GM23338 (cell line): ENCODE results near the gene ZNF516. TPM values are rescaled to one million over a fixed set of nuclear protein-coding genes. Genes with fewer than 3 reads are reported as not detected.

Experiments used
- ATAC-seq: fragments of 200-7000 bp; cut with Tn5 transposase; 3 replicates; pipeline ENCODE4 v1.9.1; 2020
- DNase-seq: peaks from one replicate; pipeline ENCODE4 v3.0.0-alpha.2; 2015; ENCODE audit warnings: low spot score
- H2AFZ ChIP-seq: fragments of 200-600 bp; sonication (generic); 2 replicates; pipeline ENCODE4 v1.8.0; 2016; ENCODE audit warnings: antibody characterized with exemption, mild to moderate bottlenecking, moderate library complexity
- H3F3A ChIP-seq: fragments of 200-600 bp; sonication (generic); replicated peaks from 2 replicates; pipeline ENCODE4 v1.8.0; 2017; ENCODE audit warnings: antibody characterized with exemption, mixed run types, low read depth
- H3K27ac ChIP-seq: fragments of 200-600 bp; sonication (generic); 2 replicates; pipeline ENCODE4 v1.6.1; 2016; ENCODE audit warnings: low read depth
- H3K27me3 ChIP-seq: fragments of 200-600 bp; sonication (generic); 2 replicates; pipeline ENCODE4 v1.8.0; 2016; ENCODE audit warnings: mild to moderate bottlenecking, mixed run types, moderate library complexity; ENCODE audit not compliant: insufficient read depth
- H3K36me3 ChIP-seq: fragments of 200-600 bp; sonication (generic); 2 replicates; pipeline ENCODE4 v1.8.0; 2016; ENCODE audit warnings: mild to moderate bottlenecking; ENCODE audit not compliant: insufficient read depth
- H3K4me1 ChIP-seq: fragments of 200-600 bp; sonication (generic); 2 replicates; pipeline ENCODE4 v1.8.0; 2016; ENCODE audit warnings: mild to moderate bottlenecking, moderate library complexity; ENCODE audit not compliant: insufficient read depth
- H3K4me2 ChIP-seq: fragments of 200-600 bp; sonication (generic); 2 replicates; pipeline ENCODE4 v1.7.1; 2017; ENCODE audit warnings: mixed run types
- H3K4me3 ChIP-seq: fragments of 200-600 bp; sonication (generic); 2 replicates; pipeline ENCODE4 v1.6.1; 2016; ENCODE audit warnings: mixed run types
- H3K79me2 ChIP-seq: fragments of 200-600 bp; sonication (generic); replicated peaks from 2 replicates; pipeline ENCODE4 v1.8.0; 2017; ENCODE audit warnings: mild to moderate bottlenecking; ENCODE audit not compliant: insufficient read depth
- H3K9me2 ChIP-seq: fragments of 200-600 bp; sonication (generic); 2 replicates; pipeline ENCODE4 v1.8.0; 2017; ENCODE audit not compliant: insufficient read depth
- H4K20me1 ChIP-seq: fragments of 200-600 bp; sonication (generic); replicated peaks from 2 replicates; pipeline ENCODE4 v1.8.0; 2017; ENCODE audit warnings: mild to moderate bottlenecking; ENCODE audit not compliant: insufficient read depth
- H3K27ac Mint-ChIP-seq: 2 replicates; pipeline ENCODE4 v1.8.0; 2020; ENCODE audit warnings: inconsistent platforms, mild to moderate bottlenecking, moderate library complexity, mixed read lengths
- H3K27me3 Mint-ChIP-seq: 3 replicates; pipeline ENCODE4 v1.8.0; 2022; ENCODE audit warnings: low read depth, mild to moderate bottlenecking, moderate library complexity, mixed read lengths, inconsistent platforms; ENCODE audit not compliant: insufficient read depth, poor library complexity
- H3K36me3 Mint-ChIP-seq: 3 replicates; pipeline ENCODE4 v1.8.0; 2021; ENCODE audit warnings: low read depth, mild to moderate bottlenecking, inconsistent platforms, moderate library complexity, mixed read lengths
- H3K4me1 Mint-ChIP-seq: 3 replicates; pipeline ENCODE4 v1.8.0; 2020; ENCODE audit warnings: mild to moderate bottlenecking, inconsistent platforms, mixed read lengths
- H3K4me3 Mint-ChIP-seq: 3 replicates; pipeline ENCODE4 v1.8.0; 2021; ENCODE audit warnings: moderate library complexity, mild to moderate bottlenecking, inconsistent platforms, mixed read lengths
- H3K9me3 Mint-ChIP-seq: 3 replicates; pipeline ENCODE4 v1.8.0; 2020; ENCODE audit warnings: moderate library complexity, mild to moderate bottlenecking, inconsistent platforms, mixed read lengths
- EZH2phosphoT487 ChIP-seq: fragments of 200-600 bp; sonication (generic); IDR thresholded peaks from one replicate; pipeline ENCODE4 v1.8.1; 2018; ENCODE audit warnings: antibody characterized with exemption; ENCODE audit not compliant: unreplicated experiment
- ZNF114 ChIP-seq: fragments of 250-450 bp; sonication (Bioruptor Pico); IDR thresholded peaks from 2 replicates; pipeline ENCODE4 v1.5.0; 2020; ENCODE audit warnings: mild to moderate bottlenecking, moderate library complexity
- ZNF331 ChIP-seq: fragments of 250-450 bp; sonication (Bioruptor Pico); IDR thresholded peaks from 2 replicates; pipeline ENCODE4 v1.5.0; 2020; ENCODE audit warnings: low read depth, mild to moderate bottlenecking, moderate library complexity
- ZNF462 ChIP-seq: fragments of 250-450 bp; sonication (Bioruptor Pico); IDR thresholded peaks from 2 replicates; pipeline ENCODE4 v1.5.0; 2020; ENCODE audit warnings: mild to moderate bottlenecking, moderate library complexity
- polyA plus RNA-seq: library from polyadenylated mRNA; unstranded; fragments of >200 nt; fragmentation: Nextera tagmentation; extraction: Ambion mirVana; gene quantifications from 2 replicates; pipeline ENCODE4 v1.2.1, GENCODE V29; 2016
- total RNA-seq: library from RNA; depleted of rRNA; stranded (reverse); fragments of >200 nt; shearing (Covaris generic); gene quantifications from 2 replicates; pipeline ENCODE4 v1.2.3, GENCODE V29; 2014

Gene ZNF516
- total and polyA plus RNA-seq, 2 experiments from 2014 or later, result 11.9 to 24.2 TPM

DNA sequence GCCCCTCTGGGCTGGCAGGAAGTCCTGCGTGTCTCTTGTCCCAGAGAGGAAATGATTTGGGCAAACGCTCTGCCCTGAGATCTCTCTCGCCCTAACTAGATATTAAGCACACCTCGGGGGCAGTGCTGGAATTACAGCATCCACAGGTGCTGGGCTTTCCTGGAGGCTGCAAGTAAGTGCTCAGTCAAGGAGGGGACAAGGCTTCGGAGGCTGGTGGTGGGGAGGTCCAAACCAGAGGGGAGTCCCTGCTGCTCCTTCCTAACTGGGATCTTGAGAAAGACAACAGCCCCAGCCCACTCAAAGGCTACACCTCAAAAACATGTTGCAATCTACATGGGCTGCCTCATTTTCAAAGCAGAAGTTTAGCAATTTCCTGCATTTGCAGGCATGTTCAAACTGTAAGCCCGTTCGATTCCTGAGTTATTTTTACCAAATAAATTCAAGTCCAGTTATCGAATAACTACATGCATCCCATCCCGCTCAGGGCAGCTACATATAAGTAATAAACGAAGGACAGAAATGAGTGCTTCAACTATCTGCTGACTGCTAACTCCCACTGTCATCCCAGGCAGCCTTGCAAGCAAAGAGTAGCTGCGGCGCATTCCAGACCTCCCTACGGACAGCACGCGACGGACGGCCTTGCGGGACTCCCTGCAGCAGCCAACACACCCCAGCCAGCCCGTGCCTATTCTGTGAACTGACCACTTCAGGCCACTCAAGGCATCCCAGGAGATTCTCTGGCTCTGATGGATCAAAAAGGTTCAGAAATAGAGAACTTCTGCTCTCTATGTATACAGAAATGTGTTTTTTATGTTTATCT lies 27.5 kb downstream of the ZNF516 start:
- Mint-ChIP-seq H3K36me3 (peaks cover 5% of the 10 kb centered on the region; the same call in 1 of the 3 replicates), H3K9me3 (no peaks in the 10 kb centered on the region), H3K27me3 (peaks cover 10% of the 10 kb centered on the region), H3K4me1 (peaks cover 14% of the 10 kb centered on the region; the same call in 2 of the 3 replicates), H3K27ac (no peak overlapping the region), H3K4me3 (no peak overlapping the region; the same call in 2 of the 3 replicates)
- Histone ChIP-seq H3K9me2 (no peaks in the 10 kb centered on the region), H3K79me2 (peaks cover 16% of the 10 kb centered on the region; the same call in 1 of the 2 replicates), H3K4me1 (no peaks in the 10 kb centered on the region), H2AFZ (no peak overlapping the region), H3K4me3 (no peak overlapping the region), H3F3A (no peaks in the 10 kb centered on the region), H3K4me2 (no peak overlapping the region), H4K20me1 (peaks cover 6% of the 10 kb centered on the region; the same call in 1 of the 2 replicates), H3K27me3 (no peaks in the 10 kb centered on the region), H3K27ac (no peak overlapping the region), H3K36me3 (no peaks in the 10 kb centered on the region)
- DNase-seq (no peak), ATAC-seq (peak; percentile 65)
- TF ChIP-seq ZNF462 (CRISPR knock-in tag), result no peak
- no peak for TF ChIP-seq ZNF114
- TF ChIP-seq ZNF331 (CRISPR knock-in tag), result no peak
- no peak for TF ChIP-seq EZH2phosphoT487
